A673 (cell line): ENCODE measurements around the gene HSD11B1L. TPM values are rescaled to one million over a fixed set of nuclear protein-coding genes. Genes with fewer than 3 reads are reported as not detected.
"Not testable (repeated sequence)": the region's sequence is repeated elsewhere in the genome, so short reads cannot be mapped to it uniquely, and the experiment has no call there.

Experiments
- BruUV-seq: library from RNA; stranded (reverse); fragments of 400-500 nt; replicated peaks from 2 replicates; lab custom pipeline; 2021; lab: Mats Ljungman, UMichigan
- CTCF ChIA-PET: fragments of 300-600 bp; sonication (Branson Sonifier 250); formaldehyde crosslinking; loops from one replicate; lab custom pipeline; 2022; ENCODE audit warnings: antibody characterized with exemption; lab: Charles Lee
- POLR2A ChIA-PET: fragments of 300-600 bp; sonication (Branson Sonifier 250); formaldehyde crosslinking; loops from one replicate; lab custom pipeline; 2022; ENCODE audit warnings: antibody characterized with exemption; ENCODE audit not compliant: low non-redundant PET; lab: Charles Lee
- DNase-seq: peaks from one replicate; pipeline ENCODE4 v3.0.0-alpha.2; 2015; ENCODE audit warnings: low spot score
- H3K27ac ChIP-seq: fragments of 200-600 bp; sonication (generic); 2 replicates; pipeline ENCODE4 v1.5.1; 2016; ENCODE audit warnings: mixed run types, low read depth, mild to moderate bottlenecking, mixed read lengths, antibody characterized with exemption, low read length; ENCODE audit not compliant: poor library complexity, severe bottlenecking
- H3K27me3 ChIP-seq: fragments of 200-600 bp; sonication (generic); replicated peaks from 2 replicates; pipeline ENCODE4 v1.6.1; 2017; ENCODE audit warnings: mixed run types, low read depth, mild to moderate bottlenecking, mixed read lengths, antibody characterized with exemption, low read length; ENCODE audit not compliant: insufficient read depth, poor library complexity
- H3K36me3 ChIP-seq: fragments of 200-600 bp; sonication (generic); 2 replicates; pipeline ENCODE4 v1.6.1; 2016; ENCODE audit warnings: mixed run types, mild to moderate bottlenecking, mixed read lengths, antibody characterized with exemption, low read length; ENCODE audit not compliant: insufficient read depth, poor library complexity, severe bottlenecking
- H3K4me1 ChIP-seq: fragments of 200-600 bp; sonication (generic); 2 replicates; pipeline ENCODE4 v1.6.1; 2017; ENCODE audit warnings: mixed run types, mild to moderate bottlenecking, mixed read lengths, antibody characterized with exemption, low read length; ENCODE audit not compliant: insufficient read depth, poor library complexity, severe bottlenecking
- H3K4me3 ChIP-seq: fragments of 200-600 bp; sonication (generic); 2 replicates; pipeline ENCODE4 v1.5.1; 2016; ENCODE audit warnings: low read depth, mixed run types, mild to moderate bottlenecking, mixed read lengths, low read length; ENCODE audit not compliant: poor library complexity, severe bottlenecking
- H3K9me3 ChIP-seq: fragments of 200-600 bp; sonication (generic); 2 replicates; pipeline ENCODE4 v1.6.1; 2016; ENCODE audit warnings: mixed run types, low read depth, mild to moderate bottlenecking, mixed read lengths, antibody characterized with exemption, low read length; ENCODE audit not compliant: poor library complexity, severe bottlenecking
- EZH2 ChIP-seq: fragments of 200-600 bp; sonication (generic); IDR thresholded peaks from 2 replicates; pipeline ENCODE4 v1.6.1; 2017; ENCODE audit warnings: borderline replicate concordance, low read depth, mild to moderate bottlenecking, mixed read lengths, antibody characterized with exemption, low read length; ENCODE audit not compliant: poor library complexity, severe bottlenecking
- intact Hi-C: fragments of 100-400 bp; cut with micrococcal nuclease; formaldehyde crosslinking; loops from one replicate; pipeline ENCODE4 v1.10.0; 2022; ENCODE audit not compliant: unreplicated experiment
- total RNA-seq: library from RNA; stranded (reverse); gene quantifications from 2 replicates; pipeline ENCODE4 v1.2.3, GENCODE V29; 2021
- TF ChIP-seq, protein P1 (sequence below): fragments of 300-800, 200-600 bp; sonication (generic); conservative IDR thresholded peaks from 2 replicates; pipeline ENCODE4 v1.5.1; 2017; ENCODE audit warnings: low read depth, mild to moderate bottlenecking, antibody characterized with exemption, low read length, moderate library complexity, mixed read lengths

The HSD11B1L gene
- total RNA-seq, 1 experiment from 2014 or later, result 5.7 TPM

DNA sequence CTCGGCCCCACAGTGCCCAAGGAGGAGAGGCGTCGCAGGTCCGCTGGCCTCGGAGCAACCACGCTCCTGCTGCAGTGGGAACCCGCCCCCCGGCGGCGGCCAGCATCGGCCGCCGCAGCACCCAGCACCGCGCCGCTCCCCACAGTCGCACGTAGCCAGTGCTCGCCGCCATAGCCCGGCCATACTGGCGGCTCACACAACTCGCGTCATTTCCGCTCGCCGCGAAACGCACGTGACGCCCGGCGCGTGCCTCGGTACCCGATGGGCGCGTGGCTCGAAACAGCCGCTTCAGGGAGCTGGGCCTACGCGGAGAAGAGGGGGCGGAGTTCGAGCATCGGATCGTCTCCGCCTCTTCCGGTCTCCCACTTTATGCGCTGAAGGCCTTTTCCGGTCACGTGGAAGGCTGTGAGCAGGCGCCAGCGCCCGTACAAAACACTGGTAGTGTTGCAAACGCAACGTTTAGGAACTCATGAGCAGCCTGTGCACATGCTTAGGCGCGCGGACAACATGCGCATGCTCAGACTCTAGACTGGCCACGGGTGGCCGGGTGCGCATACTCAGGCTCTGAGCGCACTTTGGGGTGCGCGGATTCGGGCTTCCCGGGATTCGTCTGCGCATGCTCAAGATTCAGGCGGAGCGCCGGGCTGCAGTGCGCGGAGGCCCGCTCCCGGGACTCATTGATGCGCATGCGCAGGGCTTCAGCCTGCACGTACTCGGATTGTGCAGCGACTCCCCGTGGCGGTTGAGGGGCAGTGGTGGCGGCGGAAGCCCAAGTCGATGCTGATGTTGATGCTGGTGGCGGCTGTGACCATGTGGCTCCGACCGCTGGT, 39.3 kb downstream of the HSD11B1L start, which contains the start of the genes CATSPERD and LONP1:
Gene CATSPERD, plus strand, starts transcription at position 677 of the 830 bp plus-strand sequence. Its CDS starts 101 bp downstream, at position 778.
Gene LONP1, minus strand, starts transcription at position 186 of the 830 bp plus-strand sequence. Its CDS starts 14 bp downstream, at position 172.
- ChIA-PET CTCF (interaction anchor here (0.6 to 1.3 kb wide), 5 partner anchors 30 to 137 kb away, joined by 3 to 5 read pairs (median 3); partner anchors contain the start of gene NRTN), POLR2A (interaction anchor here (0.6 kb wide), 1 partner anchor 37 kb away, joined by 20 read pairs; no protein-coding TSS in a partner anchor)
- peaks cover 13% of the 10 kb centered on the region for H3K36me3 ChIP-seq
- DNase-seq, result peak; percentile 99
- BruUV-seq, result no TSS peak
- H3K27ac ChIP-seq, result peak within 1 kb of the TSS; percentile 98
- intact Hi-C loops, result no loop called here
- no peak for TF ChIP-seq EZH2
- TF ChIP-seq, protein P1, sequence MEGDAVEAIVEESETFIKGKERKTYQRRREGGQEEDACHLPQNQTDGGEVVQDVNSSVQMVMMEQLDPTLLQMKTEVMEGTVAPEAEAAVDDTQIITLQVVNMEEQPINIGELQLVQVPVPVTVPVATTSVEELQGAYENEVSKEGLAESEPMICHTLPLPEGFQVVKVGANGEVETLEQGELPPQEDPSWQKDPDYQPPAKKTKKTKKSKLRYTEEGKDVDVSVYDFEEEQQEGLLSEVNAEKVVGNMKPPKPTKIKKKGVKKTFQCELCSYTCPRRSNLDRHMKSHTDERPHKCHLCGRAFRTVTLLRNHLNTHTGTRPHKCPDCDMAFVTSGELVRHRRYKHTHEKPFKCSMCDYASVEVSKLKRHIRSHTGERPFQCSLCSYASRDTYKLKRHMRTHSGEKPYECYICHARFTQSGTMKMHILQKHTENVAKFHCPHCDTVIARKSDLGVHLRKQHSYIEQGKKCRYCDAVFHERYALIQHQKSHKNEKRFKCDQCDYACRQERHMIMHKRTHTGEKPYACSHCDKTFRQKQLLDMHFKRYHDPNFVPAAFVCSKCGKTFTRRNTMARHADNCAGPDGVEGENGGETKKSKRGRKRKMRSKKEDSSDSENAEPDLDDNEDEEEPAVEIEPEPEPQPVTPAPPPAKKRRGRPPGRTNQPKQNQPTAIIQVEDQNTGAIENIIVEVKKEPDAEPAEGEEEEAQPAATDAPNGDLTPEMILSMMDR, result peak; percentile 97
- H3K4me3 ChIP-seq, result peak within 1 kb of the TSS; percentile 93
- peaks cover 16% of the 10 kb centered on the region for H3K4me1 ChIP-seq
- H3K9me3 ChIP-seq, result no peaks in the 10 kb centered on the region
- no peaks in the 10 kb centered on the region for H3K27me3 ChIP-seq

DNA sequence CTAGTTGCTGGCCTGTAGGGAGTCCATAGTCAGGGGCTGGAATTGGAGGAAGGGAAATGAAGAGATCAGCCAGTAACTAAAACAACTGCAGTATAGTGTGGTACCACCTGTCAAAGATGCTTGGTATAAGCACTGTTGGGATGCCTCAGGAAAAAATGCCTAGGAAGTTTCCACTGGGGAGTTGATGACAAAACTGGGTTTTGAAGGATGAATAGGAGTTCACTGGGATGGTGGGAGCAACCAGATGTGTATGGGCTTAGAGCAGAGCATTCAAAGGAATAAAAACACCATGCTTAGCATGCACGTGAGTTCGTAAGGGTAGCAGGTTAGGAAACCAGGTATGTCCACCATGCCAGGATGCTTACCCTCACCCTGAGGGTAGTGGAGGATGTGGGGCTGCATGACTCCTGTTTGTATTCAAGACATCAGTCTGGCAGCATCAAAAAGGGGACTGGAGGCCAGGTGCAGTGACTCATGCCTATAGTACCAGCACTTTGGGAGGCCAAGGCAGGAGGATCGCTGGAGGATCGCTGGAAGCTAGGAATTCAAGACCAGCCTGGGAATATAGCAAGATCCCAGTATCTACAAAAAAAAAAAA, 46.7 kb downstream of the HSD11B1L start:
- BruUV-seq, result no TSS peak
- no peak for DNase-seq
- no peaks in the 10 kb centered on the region for H3K36me3 ChIP-seq
- CTCF ChIA-PET, result interaction anchor here (0.6 kb wide), 1 partner anchor 12 kb away, joined by 8 read pairs; no protein-coding TSS in a partner anchor
- peaks cover 7% of the 10 kb centered on the region for H3K9me3 ChIP-seq
- H3K4me3 ChIP-seq, result no peak overlapping the region
- no peaks in the 10 kb centered on the region for H3K27me3 ChIP-seq
- no peaks in the 10 kb centered on the region for H3K4me1 ChIP-seq
- intact Hi-C loops, result no loop called here
- POLR2A ChIA-PET, result interaction anchor here (0.6 kb wide), 1 partner anchor 26 kb away, joined by 3 read pairs; no protein-coding TSS in a partner anchor
- H3K27ac ChIP-seq, result no peak overlapping the region
- TF ChIP-seq, protein P1, result no peak
- no peak for TF ChIP-seq EZH2

DNA sequence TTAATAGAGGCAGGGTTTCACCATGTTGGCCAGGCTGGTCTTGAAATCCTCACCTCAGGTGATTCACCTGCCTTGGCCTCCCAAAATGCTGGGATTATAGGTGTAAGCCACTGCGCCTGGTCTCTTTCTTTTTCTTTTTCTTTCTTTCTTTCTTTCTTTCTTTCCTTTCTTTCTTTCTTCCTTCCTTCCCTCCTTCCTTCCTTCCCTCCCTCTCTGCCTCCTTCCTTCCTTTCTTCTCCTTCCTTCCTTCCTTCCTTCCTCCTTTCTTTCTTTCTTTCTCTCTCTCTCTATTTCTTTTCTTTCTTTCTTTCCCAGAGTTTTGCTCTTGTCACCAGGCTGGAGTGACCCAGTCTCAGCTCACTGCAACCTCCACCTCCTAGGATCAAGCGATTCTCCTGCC, 52.3 kb downstream of the HSD11B1L start:
- DNase-seq, H3K9me3 ChIP-seq, H3K36me3 ChIP-seq, POLR2A ChIA-PET, H3K27me3 ChIP-seq, CTCF ChIA-PET, H3K4me3 ChIP-seq, intact Hi-C loops, BruUV-seq, H3K27ac ChIP-seq, H3K4me1 ChIP-seq: not testable (repeated sequence)

Other genes with a start within 250 kb of the HSD11B1L start
- not detected in 2 replicates for gene ZNRF4, start 225.6 kb upstream of the HSD11B1L start, total RNA-seq
- gene TINCR, start 113.1 kb upstream of the HSD11B1L start, total RNA-seq, result 0.34 and 0.90 TPM in 2 replicates
- 124 and 153 TPM in 2 replicates for gene SAFB2, start 58.3 kb upstream of the HSD11B1L start, total RNA-seq
- 158 and 171 TPM in 2 replicates for gene SAFB, start 57.9 kb upstream of the HSD11B1L start, total RNA-seq
- 36.3 and 43.6 TPM in 2 replicates for gene MICOS13, start 511 bp upstream of the HSD11B1L start, total RNA-seq
- gene RPL36, start 9.3 kb downstream of the HSD11B1L start, total RNA-seq, result 984 and 992 TPM in 2 replicates
- gene LONP1, start 39.1 kb downstream of the HSD11B1L start, total RNA-seq, result 152 and 160 TPM in 2 replicates
- gene CATSPERD, start 39.6 kb downstream of the HSD11B1L start, total RNA-seq, result not detected in 2 replicates
- gene PRR22, start 103.7 kb downstream of the HSD11B1L start, total RNA-seq, result 6.5 and 8.2 TPM in 2 replicates
- gene DUS3L, start 110.1 kb downstream of the HSD11B1L start, total RNA-seq, result 56.8 and 85.3 TPM in 2 replicates
- gene NRTN, start 124.0 kb downstream of the HSD11B1L start, total RNA-seq, result 1.6 and 3.9 TPM in 2 replicates
- gene FUT6, start 158.7 kb downstream of the HSD11B1L start, total RNA-seq, result not detected in 2 replicates
- gene FUT3, start 170.4 kb downstream of the HSD11B1L start, total RNA-seq, result not detected in 2 replicates
- not detected in 2 replicates for gene FUT5, start 189.5 kb downstream of the HSD11B1L start, total RNA-seq
- gene NDUFA11, start 222.8 kb downstream of the HSD11B1L start, total RNA-seq, result 290 and 298 TPM in 2 replicates
- gene VMAC, start 223.8 kb downstream of the HSD11B1L start, total RNA-seq, result 0.67 and 1.7 TPM in 2 replicates
- gene CAPS, start 233.2 kb downstream of the HSD11B1L start, total RNA-seq, result 0.92 and 1.7 TPM in 2 replicates